ENCODE measurements around the gene CLBA1.

CLBA1 gene

DNA sequence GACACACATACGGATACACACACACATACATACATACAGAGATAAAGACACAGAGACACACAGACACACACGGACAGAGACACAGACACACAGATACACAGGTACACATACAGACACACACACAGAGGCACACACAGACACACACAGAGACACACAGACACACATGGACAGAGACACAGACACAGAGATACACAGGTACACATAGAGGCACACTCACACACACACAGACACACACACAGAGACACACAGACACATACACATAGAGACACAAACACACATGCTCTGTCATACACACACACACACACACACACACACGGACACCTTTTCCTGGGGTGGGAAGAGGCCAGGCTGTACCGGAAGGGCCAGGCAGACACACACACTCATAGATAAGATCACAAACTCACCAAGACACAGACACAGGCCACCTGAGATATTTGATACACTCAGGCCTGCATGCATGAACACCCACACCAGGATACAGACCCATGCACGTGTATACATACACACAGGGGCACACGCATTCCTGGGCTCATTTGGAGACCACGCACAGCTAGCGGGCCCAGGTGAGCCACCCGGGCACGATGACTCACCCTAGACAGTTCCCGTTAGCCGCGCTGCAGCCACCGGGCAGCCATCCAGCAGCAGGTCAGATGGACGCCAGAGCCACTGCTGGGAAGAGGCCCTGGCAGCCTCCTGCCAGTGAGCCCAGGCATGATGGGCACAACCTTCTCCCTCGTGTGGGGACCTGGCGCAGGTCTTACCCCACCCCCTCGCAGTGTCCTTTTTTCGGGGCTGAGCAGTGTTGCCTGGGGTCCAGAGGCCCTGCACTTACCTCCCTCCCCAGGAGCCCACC lies 5.6 kb upstream of the CLBA1 start:
- DNase-seq (ENCODE audit: low read depth) = no peak

- DNase-seq (ENCODE audit: low read depth) = no peak
These were observed 4.7 kb upstream of the CLBA1 start for GRCh38 chr14:104980611-104981531.

DNA sequence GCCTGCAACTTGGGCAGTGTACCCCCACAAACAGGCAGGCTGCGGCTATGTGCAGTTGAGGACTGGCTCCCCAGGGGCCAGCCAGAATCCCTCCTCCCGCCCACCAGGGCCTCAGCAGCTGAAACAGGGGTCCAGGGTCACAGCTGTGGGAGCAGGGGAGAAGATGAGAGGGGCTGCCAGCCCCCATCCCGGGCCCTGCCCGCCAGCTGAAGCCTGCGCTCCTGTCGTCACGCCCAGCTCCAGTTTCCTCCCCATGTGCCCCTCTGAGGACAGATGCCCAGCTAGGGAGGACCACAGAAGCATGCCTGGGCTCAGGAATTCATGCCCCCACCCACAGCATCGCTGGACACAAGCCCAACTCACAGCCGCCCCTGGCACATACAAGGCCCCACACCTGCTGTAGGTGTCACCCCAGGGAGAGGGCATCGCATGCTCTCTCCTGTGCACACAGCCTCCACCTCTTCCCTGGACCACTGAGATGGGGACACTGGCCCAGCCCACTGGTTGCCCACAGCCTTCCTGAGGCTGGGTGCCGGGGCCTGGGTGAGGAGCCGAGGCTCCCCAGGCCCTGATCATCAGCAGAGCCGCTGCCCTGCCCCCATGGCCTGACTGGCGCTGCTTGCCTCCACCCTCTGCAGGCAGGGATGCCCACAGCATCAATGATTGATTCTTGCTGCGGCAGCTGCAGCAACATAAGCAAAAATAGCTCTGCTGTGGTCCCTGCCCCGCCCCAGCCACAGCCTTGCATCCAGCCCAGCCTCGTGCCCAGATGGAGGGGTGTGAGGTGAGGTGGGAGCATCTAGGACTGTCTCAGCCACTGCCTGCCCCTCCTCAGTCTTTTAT lies 3.7 kb upstream of the CLBA1 start:
- DNase-seq (ENCODE audit: low read depth) = no peak

DNA sequence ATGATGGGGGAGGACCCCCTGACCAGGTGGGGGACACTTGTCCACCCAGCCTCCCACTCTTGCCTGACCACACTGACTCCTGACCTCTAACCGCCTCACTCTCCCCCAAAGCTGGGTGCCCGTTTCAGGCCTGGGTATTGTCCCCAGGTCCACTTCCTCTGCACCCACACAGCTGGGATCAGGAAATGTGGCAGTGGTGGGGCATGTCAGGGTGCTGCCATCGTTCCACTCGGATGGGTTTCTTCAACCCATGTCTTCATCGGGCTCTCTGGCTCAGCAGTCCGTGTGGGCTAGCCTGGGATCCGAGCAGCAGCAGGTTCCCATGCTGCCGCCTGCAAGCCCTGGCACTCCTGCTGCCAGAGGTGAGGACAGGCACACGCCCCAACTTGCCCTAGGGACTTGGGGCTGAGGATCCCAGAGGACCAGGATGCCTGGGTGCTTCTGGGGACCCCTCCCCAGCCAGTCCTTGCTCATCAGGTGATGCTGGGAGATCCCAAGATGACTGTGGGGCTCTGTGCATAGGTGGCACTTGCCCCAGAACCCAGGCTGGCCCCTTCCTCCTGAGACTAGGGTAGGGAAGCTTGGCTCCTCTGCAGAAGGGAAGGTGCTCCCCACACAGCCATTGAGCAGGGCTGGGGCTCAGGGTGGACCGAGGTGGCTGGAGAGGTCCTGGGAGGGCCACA lies 2.9 kb upstream of the CLBA1 start:
- DNase-seq (ENCODE audit: low read depth) = no peak

- no peak for DNase-seq (ENCODE audit: low read depth)
These were observed 2.3 kb upstream of the CLBA1 start for GRCh38 chr14:104983231-104983721.

- DNase-seq (ENCODE audit: low read depth) = no peak
These were observed 1.3 kb upstream of the CLBA1 start for GRCh38 chr14:104984056-104984894.

GRCh38 chr14:104986487-104987164 lies 1.0 kb downstream of the CLBA1 start:
- DNase-seq (ENCODE audit: low read depth) = no peak

DNA sequence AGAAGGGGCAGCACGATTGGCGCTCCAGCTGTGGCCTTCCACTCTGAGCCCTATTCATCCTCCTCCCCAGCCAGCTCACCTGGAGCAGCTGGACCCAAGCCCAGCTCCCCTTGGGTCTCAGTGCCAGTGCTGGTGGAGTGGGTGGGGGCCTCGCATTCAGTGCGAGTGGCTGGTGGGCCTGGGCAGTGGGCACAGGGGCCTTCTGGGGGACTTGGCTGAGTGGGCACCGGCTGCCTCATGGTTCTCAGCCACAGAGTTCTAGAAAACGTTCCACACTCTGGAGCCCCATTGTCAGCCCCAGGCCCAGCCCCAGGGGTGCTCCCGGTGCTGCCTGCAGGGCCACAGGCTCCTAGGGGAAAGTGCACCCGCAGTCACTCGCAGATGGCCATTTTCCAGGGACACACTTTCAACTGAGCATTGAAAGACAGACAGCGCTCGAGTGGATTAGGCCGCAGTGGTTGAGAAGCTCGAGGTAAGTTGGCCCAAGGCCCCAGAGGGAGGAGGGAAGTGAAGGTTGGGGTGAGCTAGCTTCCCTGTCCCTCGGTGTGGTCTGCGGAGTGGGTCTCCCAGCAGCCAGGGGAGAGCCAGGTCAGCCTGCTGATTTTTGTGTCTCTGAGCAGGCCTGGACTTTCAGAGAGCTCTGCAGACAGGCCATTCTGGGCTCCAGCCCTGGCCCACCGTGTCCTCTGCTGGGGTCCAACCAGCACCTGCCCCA lies 3.8 kb downstream of the CLBA1 start:
- DNase-seq (ENCODE audit: low read depth) = no peak

GRCh38 chr14:104989951-104990303 lies 4.3 kb downstream of the CLBA1 start:
- no peak for DNase-seq (ENCODE audit: low read depth)

- no peak for DNase-seq (ENCODE audit: low read depth)
These were observed 6.3 kb downstream of the CLBA1 start for GRCh38 chr14:104991896-104992230.

DNA sequence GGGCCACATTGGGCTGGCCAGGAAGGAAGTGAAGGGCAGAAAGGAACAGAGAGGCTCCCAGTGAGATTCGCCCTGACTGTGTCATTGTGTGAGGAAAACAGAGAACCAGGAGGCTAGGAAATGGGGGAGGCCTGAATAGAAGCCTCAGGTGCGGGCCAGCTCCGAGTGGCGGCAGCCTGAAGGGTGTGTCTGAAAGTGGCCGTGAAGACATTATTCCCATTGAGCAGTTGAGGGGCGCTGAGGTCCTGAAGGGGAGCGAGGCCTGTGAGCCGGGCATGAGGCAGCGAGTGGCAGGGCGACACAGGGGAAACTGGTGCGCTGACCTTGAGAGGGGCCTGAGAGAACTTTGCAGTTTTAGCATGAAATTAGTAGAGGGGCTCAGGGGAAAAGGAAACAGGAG lies 6.9 kb downstream of the CLBA1 start:
- no peak for DNase-seq (ENCODE audit: low read depth)

GRCh38 chr14:104993306-104993705 lies 7.7 kb downstream of the CLBA1 start:
- no peak for DNase-seq (ENCODE audit: low read depth)

- no peak for DNase-seq (ENCODE audit: low read depth)
These were observed 8.4 kb downstream of the CLBA1 start for GRCh38 chr14:104993808-104994591.

DNA sequence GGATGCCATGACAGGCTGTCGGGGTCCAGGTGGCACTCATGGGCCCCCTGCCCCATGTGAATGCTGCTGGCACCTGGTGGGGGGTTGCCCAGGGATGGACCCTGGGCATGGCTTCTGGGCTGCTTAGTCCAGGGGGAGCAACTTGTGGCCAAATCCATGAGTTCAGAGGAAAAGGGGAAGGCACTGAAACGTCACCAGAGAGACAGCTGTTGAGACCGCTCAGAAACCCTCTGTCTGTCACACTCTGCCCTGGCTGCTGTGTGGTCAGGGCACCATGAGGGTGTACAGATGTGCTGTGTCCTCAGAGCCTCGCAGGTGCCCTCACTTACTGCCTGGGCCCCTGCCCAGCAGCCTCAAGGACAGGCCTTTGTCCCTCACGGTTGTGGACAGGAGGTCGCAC lies 9.4 kb downstream of the CLBA1 start:
- DNase-seq (ENCODE audit: low read depth) = no peak

GRCh38 chr14:104996032-104996431 lies 10.4 kb downstream of the CLBA1 start:
- DNase-seq (ENCODE audit: low read depth) = no peak

DNA sequence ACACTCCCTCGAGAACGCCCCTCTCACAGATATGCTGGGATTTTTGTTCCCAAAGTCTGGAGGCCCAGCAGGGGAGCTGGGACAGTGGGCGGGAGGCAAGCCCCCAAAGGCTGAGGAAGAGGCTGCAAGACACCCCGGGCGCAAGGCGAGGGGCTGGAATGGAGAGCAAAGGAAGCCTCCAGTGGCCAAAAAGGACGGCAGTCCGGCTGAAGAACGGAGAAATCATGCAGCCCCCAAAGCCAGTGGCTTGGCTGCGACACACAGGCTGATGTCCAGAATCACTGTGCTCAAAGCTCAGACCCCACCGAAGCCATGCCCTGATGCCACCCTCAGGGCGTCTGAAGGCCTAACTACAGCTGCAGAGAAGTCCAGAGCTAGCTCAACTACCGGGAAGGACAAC lies 10.9 kb downstream of the CLBA1 start:
- DNase-seq (ENCODE audit: low read depth) = no peak

DNA sequence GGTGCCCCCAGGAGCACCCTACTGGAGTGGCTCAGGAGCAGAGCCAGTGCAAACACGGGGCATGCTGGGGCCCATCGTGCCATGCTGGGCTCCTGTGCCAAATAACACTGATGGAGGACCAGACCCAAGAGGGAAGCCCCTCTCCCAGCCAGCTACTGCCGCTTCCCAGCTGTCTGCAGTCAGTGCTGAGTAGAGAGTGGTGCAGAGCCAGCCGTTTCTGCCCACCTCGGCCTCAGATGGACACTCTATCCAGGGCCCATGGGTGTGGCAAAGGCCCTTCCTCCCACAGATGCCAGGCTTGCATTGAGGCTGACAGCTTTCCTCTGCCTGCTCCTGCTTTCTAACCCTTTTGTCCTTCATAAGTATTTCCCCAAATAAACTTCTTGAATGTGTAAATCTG lies 13.2 kb downstream of the CLBA1 start:
- DNase-seq (ENCODE audit: low read depth) = no peak

- no peak for DNase-seq (ENCODE audit: low read depth)
These were observed 13.8 kb downstream of the CLBA1 start for GRCh38 chr14:104999361-104999760.

Measured in fibroblast of the conjunctiva (primary cell).